GM11168 (cell line): Measurements from ENCODE around the gene FNDC3B.

Experiments used
- in situ Hi-C: fragments of 300-500 bp; cut with MboI; formaldehyde crosslinking; loops from one replicate; pipeline ENCODE4 v1.12.0; 2022; ENCODE audit warnings: low sequenced_read_pairs; ENCODE audit not compliant: unreplicated experiment

Gene FNDC3B

GRCh38 chr3:172339892-172340291, 300.5 kb downstream of the FNDC3B start:
- in situ Hi-C loops, result no loop called here

DNA sequence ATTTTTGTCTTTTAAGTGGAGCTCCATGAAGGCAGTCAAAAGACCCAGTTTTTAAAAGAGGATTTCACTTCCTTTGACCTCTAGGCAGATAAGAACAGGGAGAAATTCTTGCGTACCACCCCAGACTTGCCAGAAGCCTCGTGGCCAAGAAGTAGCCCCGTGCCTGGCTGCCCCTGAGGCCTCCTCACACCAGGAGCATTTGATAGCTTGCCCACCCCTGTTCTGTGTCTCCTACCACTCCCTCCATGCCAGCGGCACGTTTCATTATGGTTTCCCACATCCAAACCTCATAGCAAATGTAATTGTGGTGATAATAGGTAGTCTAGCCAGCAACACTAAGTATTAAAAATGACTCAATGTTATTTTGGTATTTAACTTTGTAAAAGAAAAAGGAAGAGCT, 301.2 kb downstream of the FNDC3B start:
- in situ Hi-C loops, result no loop called here

DNA sequence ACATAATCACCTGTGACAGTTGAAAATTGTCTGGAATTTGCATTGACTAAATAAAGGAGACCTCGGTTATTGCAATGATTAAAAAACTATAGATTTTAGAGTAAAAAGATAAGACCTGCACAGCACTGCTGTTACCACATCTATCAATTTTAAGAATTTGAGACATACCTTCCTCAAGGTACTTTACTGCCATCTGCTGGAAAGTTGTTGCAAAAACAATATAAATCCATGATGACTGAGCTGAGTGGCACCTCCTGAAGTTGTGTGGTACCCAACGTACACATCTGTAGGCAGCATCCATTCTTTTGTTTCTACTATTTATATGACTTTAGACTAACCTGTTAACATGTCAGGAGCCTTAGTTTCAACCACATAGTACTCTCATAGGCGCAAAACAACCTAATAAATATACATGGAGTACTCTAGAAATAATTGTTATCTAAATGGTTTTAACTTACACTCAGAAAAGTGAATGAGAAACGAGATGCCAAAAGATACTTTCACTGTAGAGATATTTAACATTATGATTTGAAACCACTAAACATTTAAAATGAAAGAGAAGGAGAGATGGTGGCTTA, 302.2 kb downstream of the FNDC3B start:
- in situ Hi-C loops, result no loop called here

DNA sequence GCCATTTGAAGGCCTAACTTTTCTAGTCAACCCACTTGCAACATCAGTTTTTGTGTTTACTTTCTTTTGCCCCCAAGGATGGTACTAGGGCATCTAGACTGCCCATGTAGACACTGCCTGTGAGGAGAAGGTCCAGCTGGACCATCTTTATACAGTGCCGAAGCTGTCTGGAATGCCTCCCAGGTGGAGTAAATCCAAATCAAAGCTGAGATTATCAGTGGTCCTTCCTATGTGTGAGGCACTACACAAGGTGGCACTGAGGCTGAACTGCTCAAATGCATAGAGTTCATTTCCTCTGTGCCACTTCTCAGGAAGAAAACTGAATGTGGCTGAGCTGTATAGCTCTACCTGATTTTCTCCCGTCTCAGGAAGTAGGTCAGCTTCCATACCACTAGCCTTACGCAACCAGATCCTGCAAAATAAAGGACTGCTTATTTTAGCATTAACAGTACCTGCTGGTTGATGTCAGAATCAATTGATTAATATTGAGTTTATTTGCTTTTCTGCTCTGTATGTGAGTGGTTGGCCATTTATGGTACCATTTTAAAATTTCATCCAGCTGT, 302.8 kb downstream of the FNDC3B start:
- in situ Hi-C loops, result no loop called here

GRCh38 chr3:172343117-172343516, 303.7 kb downstream of the FNDC3B start:
- in situ Hi-C loops, result no loop called here

DNA sequence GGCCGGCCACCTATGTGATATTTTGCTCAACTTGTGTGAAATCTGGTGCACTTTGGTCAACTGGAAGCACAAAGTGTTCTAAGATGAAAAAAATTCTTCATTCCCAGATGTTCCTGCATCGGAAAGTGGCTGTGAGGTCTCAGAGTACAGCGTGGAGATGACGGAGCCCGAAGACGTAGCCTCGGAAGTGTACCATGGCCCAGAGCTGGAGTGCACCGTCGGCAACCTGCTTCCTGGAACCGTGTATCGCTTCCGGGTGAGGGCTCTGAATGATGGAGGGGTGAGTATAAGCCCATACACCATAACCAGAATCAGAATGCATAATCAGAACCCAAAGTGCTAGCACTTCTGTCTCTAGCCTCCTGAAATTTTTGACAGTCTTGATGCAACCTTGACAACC, 304.6 kb downstream of the FNDC3B start:
- in situ Hi-C loops, result no loop called here

- in situ Hi-C loops, result no loop called here
Measured at GRCh38 chr3:172346161-172346560, 306.8 kb downstream of the FNDC3B start.

DNA sequence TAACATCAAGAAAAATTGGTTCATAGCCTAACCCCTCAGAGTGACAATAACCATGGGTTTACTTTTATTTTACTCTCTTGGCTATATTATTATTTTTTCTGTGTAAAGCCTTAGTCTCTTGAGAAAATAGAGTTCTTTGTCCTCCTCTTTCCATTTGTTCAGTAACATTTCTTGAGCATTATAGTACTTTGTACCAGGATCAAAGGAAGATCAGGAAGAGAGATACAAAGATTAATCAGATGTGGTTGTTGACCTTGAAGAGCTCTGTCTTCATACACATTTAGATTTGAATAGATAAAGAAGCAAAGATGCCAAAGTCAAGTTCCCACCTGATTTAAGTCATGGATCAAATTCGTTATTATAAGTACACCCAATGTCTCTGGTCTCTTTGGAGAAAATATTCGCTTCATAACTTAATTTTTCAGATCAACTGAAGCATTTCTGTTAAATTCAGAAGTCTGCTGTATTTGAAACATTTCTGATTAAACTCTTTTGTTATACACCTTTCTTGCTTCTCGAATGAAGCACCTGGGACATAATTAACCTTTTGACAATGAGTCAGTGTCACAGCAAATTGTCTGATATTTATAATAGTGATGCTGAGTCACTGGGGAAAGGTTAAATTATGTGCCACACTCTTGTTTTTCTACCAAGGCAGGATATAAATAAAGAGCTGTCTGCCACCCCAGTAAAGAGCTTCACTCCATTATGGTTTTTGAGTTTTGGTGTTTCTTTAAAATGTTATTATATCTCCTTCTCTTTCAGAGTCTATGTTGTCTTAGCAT, 308.7 kb downstream of the FNDC3B start:
- in situ Hi-C loops, result no loop called here

DNA sequence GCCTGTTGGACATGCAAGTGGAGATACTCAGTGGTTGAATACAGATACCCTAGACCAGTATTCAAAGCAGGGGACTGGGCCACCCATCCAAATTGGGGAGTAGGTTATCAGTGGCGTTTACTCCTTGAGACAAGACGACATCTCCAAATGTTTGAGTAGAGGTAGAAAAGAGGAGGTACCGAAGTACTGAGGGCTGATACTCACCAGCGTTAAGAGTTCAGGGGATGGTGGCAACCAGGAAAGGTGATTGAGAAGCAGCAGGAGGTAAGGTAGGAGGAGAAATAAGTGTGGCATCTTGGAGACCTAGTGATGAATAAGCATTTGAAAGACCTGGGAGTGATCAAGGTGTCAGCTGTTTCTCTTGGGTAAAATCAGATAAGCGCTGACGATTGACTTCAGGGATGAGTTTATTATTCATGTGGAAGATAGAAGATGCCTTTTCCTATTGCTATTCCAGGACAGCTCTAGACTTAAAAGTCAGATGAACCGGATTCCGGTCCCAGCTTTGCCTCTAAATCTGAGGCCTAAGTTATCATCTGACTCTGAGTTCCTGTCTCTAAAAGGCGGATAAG, 312.6 kb downstream of the FNDC3B start:
- in situ Hi-C loops, result no loop called here

GRCh38 chr3:172352786-172353185, 313.4 kb downstream of the FNDC3B start:
- in situ Hi-C loops, result no loop called here

DNA sequence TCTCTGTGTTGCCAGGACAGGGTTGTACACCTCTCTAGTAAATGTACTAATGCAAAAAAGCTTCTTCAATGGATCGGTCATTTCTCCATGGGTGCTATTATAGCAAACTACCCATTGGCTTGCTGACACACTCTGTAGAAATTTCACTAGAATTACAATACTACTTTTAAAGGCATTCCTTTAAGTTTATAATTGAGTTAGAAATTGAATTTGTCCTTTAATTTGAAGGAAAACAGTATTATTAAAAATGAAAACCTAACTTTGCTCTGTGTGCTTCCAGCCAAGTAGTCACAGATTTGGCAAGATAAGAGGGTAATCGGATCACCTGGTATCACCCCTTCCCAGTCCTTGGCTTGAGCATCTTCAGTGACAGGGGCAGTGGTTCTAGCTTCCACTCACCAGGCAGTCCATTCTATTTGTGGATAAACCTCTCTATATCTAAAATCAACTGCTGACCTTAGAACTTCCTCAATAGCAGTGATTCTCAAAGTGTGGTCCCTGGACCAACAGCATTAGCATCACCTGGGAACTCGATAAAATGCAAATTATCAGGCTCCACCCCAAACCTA, 315.6 kb downstream of the FNDC3B start:
- in situ Hi-C loops, result no loop called here

- in situ Hi-C loops, result no loop called here
Measured at GRCh38 chr3:172355836-172356235, 316.5 kb downstream of the FNDC3B start.

GRCh38 chr3:172356427-172356826, 317.0 kb downstream of the FNDC3B start:
- in situ Hi-C loops, result no loop called here

GRCh38 chr3:172357850-172358754, 318.7 kb downstream of the FNDC3B start:
- in situ Hi-C loops, result no loop called here

GRCh38 chr3:172359231-172359630, 319.9 kb downstream of the FNDC3B start:
- in situ Hi-C loops, result no loop called here

DNA sequence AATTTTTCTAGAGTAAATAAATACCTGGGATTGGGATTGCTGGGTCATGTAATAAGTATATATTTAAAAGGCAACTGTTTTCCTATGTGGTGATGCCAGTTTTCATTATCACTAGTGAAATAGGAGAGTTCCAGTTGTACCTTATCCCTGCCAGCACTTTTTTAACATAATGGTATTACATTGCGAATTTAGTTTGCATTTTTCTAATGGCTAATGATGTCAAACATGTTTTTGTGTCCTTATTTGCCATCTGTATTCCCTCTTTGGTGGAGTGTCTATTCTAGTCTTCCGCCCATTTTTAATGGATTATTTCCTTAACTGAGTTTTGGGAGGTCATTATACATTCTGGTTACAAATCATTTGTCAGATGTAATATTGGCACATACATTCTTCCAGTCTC, 320.6 kb downstream of the FNDC3B start:
- in situ Hi-C loops, result no loop called here

DNA sequence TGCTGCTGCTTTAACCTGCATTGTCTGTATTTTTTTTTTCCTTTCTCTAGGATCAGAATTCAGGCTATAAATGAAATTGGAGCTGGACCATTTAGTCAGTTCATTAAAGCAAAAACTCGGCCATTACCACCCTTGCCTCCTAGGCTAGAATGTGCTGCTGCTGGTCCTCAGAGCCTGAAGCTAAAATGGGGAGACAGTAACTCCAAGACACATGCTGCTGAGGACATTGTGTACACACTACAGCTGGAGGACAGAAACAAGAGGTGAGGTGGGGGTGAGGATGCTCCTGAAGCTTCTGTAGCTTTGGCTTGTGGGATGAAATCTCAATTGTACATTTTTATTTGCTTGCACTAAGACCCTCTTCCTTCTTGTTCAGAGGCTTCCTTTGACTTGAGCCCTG, 323.2 kb downstream of the FNDC3B start:
- in situ Hi-C loops, result no loop called here

DNA sequence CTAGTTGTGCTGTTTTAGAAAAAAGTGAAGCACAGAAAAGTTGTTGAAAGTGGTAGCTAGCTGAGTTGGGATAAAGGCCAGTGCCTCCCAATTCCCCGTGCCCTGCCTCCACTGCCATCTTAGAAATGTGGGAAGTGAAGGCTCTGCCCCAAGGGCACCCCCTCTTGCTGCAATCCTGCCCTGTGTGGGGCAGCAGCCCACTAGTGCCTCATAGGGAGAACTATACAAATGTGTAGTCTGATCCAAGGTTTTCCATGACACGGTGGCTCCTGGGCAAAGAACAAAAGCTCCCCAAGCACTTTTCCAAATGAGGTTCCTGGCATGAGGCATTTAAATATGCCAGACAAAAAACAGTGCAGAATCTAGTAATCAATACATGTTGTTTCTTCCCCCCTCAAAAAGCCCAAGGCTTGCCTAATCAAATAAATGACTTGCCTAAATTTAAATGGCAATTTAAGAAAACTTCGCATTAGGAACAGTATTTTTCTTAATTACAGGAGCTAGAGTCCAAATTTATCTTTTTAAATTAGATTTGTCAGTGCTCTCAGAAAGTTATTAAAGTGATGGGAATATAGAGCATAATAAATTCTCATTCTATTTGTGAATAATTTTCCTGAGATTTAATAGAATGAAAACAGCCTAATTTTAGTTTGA, 325.1 kb downstream of the FNDC3B start:
- in situ Hi-C loops, result no loop called here

DNA sequence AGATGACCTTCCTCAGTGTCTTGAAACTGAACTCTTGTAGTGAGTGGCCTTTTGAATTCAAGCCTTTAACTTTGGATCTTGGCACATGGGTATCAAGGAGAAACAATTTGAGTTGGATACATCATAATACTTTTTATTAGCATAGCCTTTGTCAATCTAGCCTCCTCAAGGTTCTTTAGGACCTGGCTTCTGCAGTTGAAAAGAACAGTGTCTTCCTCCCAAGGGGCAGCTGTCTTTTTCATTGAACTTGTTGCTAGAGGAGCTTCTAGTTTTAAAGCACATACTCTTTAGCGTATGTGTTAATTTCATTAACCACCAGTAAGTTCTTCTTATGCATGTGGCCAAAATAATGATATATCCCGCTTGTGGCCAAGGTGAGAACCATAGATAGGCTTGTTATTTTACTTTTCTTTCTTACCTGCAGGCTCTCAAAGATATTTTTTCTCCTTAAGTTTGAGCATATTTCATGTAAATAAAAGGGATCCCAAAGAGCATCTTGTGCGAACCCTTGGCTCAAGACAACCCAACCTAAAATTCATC, 325.7 kb downstream of the FNDC3B start:
- in situ Hi-C loops, result no loop called here
